Liver (tissue), 3 donors: Measurements from ENCODE around the gene TNS3.

Source experiments
- CTCF ChIP-seq: fragments of 150-350 bp; IDR thresholded peaks from 2 replicates; pipeline ENCODE4 v1.5.1; 2017; ENCODE audit warnings: improper control_type of control experiment, low read depth, low read length; ENCODE audit not compliant: missing input control
- EGR1 ChIP-seq, 2 donors: IDR thresholded peaks; 2 replicates each; pipeline ENCODE4 v1.6.1; 2016 to 2018; ENCODE audit warnings: antibody characterized with exemption in 2 of 2, low read depth in 2 of 2
- HNF4A ChIP-seq, 2 donors: conservative IDR thresholded peaks; 2 replicates each; pipeline ENCODE4 v1.6.1; 2016; ENCODE audit warnings: antibody characterized with exemption in 2 of 2, mild to moderate bottlenecking in 2 of 2
- JUND ChIP-seq, 2 donors: IDR thresholded peaks; 2 replicates each; pipeline ENCODE4 v1.6.1; 2016; ENCODE audit warnings: antibody characterized with exemption in 2 of 2
- RAD21 ChIP-seq, 2 donors: IDR thresholded peaks; 2 replicates each; pipeline ENCODE4 v1.6.1; 2016; ENCODE audit warnings: antibody characterized with exemption in 2 of 2, mild to moderate bottlenecking in 2 of 2
- ZBTB33 ChIP-seq: IDR thresholded peaks from 2 replicates; pipeline ENCODE4 v1.6.1; 2016; ENCODE audit warnings: antibody characterized with exemption
- donor health status: healthy.
- donor health status: healthy.

- TF ChIP-seq CTCF (no peak), ZBTB33 (no peak), EGR1 (IDR thresholded peaks at IDR 0.05; ENCODE audit: low read depth in 2 of 2) (no peak), RAD21 (IDR thresholded peaks at IDR 0.05) (no peak), JUND (IDR thresholded peaks at IDR 0.05) (no peak), HNF4A (conservative IDR thresholded peaks at IDR 0.05) (no peak)
These were observed 212.2 kb downstream of the TNS3 start for GRCh38 chr7:47369736-47370135.
